ENCODE results near the gene CLEC18C.
"Not testable (repeated sequence)": the region's sequence is repeated elsewhere in the genome, so short reads cannot be mapped to it uniquely, and the experiment has no call there.

Gene CLEC18C

DNA sequence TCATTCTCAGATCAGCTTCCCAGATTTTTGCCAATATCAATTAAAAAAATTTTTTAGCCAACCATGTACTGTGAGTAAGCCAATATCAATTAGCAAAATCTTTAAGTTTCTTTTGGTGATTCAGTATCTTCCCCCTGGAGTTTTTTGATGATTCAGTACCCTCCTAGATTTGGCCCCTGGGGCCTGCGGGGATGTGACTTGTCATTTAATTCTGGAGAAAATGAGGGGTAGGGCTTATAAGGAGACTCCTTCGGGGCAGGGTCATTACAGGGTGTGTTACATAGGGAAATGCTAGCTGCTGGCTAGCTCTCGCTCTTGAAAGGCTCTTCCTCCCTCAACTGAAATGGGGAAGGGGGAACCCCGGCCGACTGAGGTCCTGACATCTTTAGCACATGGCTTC, 17.0 kb downstream of the CLEC18C start:
- H3K4me3 ChIP-seq (ENCODE audit: low read length) = not testable (repeated sequence)

DNA sequence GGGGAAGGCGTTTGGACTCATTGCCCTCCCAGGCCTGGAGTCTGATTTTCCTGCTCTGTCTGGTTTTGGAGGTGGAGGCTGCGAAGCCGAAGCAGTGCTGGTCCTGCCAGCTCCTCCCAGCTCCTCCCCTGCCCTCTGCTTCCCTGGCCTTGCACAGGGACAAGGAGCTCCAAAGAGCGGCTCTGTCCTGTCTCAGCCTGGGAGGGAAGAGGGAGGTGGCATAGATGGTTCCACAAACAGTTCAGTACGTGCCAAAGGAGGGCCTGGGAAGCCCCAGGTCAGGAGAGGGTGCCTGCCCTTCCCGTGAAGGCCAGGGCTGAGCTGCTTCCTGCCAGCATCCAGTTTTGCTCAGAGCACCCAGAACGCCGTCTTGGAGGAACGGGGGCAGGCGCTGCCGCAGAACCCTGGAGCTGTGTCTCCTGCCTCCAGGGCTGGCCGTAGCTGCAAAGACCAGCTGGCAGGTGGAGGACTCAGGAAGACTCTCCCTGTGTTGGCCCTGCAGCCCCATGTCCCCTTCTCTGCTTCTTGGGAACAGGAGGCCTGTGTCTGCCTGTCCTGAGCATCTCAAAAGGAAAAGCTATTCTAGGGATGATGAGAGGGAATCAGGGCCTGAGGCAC, 23.2 kb downstream of the CLEC18C start:
- not testable (repeated sequence) for H3K4me3 ChIP-seq (ENCODE audit: low read length); DNase-seq (ENCODE audit: low read depth)

More for the DNA sequence above, 17.0 kb downstream of the CLEC18C start:
- not testable (repeated sequence) for DNase-seq (ENCODE audit: low read depth)

DNA sequence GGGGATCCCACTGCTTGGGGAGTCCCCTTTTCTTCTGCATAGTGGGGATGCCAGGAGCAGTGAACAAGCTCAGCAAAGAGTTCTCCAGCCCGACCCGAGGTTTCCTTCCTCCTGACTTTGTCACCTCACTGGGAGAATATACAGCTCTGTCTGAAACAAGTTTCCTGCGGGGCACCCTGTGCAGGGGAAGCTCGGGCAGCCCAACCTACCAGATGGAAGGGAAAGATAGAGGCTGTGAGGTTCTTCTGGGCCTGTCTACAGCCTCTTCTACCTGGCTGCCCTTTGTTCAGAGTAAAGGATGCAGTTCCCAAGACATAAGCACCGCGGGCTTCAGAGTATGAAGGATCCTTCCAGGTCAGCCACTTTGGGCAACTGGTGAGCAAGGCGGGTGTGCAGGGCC, 24.0 kb downstream of the CLEC18C start:
- not testable (repeated sequence) for DNase-seq (ENCODE audit: low read depth); H3K4me3 ChIP-seq (ENCODE audit: low read length)

DNA sequence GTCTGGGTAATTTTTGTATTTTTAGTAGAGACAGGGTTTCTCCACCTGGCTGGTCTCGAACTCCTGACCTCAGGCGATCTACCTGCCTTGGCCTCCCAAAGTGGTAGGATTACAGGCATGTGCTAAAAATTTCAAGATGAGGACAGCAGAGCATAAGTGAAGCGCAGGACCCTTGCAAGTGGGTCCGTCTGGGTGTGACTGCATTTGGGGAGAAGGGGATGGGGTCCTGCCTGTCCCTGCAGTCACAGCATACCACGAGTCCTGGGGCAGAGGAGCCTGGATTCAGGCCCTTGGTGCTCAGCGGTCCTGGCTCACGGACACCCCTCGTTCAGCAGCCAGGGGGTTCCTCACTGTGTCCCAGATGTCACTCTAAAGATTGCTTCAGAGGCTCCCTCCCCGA, 24.6 kb downstream of the CLEC18C start:
- not testable (repeated sequence) for H3K4me3 ChIP-seq (ENCODE audit: low read length); DNase-seq (ENCODE audit: low read depth)

DNA sequence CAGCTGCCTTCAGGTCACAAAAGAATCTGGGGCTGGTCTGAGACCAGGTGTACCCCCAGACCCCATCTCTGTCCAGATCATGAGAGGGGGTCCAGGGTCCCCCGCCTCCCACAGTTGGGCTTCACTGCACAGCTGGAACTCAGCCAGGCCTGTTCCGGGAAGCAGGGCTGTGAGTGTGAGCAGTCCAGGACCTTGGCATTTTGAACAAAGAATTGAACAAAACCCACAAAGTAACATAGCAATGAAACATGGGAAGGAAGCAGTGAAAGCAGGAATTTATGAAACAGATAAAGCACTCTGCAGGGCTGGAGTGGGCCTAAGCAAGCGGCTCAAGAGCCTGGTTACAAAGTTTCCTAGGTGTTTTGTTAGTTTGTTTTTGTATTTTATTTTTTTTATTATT, 25.1 kb downstream of the CLEC18C start:
- DNase-seq (ENCODE audit: low read depth) = not testable (repeated sequence)

DNA sequence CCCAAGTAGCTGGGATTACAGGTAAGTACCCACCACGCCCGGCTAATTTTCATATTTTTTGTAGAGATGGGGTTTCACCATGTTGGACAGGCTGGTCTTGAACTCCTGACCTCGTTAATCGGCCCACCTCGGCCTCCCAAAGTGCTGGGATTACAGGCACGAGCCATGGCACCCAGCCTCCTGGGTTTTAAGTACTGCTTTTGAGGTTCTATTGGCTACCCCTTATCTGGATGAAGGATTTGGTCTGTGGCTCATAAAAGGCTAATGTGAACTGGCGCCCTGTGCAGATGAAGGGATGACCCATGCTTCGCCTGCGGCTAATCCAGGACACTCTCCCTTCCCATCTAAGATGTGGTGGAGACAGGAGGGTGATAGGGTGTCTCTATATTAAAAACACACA, 25.6 kb downstream of the CLEC18C start:
- H3K4me3 ChIP-seq (ENCODE audit: low read length); DNase-seq (ENCODE audit: low read depth): not testable (repeated sequence)

More for the DNA sequence above, 25.1 kb downstream of the CLEC18C start:
- H3K4me3 ChIP-seq (ENCODE audit: low read length) = not testable (repeated sequence)

DNA sequence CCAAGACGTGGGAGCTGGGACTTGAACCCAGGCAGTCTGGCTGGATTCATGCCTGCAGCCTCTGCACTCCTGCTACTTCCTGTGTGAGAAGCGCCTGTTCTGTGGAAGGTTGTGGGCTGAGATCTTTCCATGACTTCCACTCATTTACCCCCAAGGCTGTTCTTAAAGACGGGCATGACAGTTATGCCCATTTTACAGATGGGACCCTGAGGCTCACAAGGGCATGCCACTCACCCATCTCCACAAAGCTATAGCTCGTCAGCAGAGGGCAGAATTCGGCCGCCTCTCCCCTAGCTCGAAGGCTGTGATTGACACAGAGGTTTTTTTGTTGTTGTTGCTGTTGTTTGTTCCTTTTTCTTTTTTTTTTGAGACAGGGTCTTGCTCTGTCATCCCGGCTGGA, 26.5 kb downstream of the CLEC18C start:
- H3K4me3 ChIP-seq (ENCODE audit: low read length); DNase-seq (ENCODE audit: low read depth): not testable (repeated sequence)

DNA sequence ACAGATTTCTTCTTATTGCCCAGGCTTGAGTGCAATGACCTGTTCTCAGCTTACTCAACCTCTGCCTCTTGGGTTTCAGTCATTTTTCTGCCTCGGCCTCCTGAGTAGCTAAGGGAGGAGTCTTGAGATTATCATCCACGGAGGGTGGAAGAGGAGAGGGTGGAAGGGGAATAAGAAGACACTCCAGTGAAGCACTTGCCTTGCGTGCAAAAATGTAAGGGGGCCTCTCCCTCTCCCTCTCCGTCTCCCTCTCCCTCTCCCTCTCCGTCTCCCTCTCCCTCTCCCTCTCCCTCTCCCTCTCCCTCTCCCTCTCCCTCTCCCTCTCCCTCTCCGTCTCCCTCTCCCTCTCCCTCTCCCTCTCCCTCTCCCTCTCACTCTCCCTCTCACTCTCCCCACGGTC, 29.9 kb downstream of the CLEC18C start:
- not testable (repeated sequence) for DNase-seq (ENCODE audit: low read depth); H3K4me3 ChIP-seq (ENCODE audit: low read length)

DNA sequence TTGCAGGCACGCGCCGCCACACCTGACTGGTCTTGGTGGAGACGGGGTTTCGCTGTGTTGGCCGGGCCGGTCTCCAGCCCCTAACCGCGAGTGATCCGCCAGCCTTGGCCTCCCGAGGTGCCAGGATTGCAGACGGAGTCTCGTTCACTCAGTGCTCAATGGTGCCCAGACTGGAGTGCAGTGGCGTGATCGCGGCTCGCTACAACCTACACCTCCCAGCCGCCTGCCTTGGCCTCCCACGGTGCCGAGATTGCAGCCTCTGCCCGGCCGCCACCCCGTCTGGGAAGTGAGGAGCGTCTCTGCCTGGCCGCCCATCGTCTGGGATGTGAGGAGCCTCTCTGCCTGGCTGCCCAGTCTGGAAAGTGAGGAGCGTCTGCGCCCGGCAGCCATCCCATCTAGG, 30.4 kb downstream of the CLEC18C start:
- not testable (repeated sequence) for DNase-seq (ENCODE audit: low read depth); H3K4me3 ChIP-seq (ENCODE audit: low read length)

DNA sequence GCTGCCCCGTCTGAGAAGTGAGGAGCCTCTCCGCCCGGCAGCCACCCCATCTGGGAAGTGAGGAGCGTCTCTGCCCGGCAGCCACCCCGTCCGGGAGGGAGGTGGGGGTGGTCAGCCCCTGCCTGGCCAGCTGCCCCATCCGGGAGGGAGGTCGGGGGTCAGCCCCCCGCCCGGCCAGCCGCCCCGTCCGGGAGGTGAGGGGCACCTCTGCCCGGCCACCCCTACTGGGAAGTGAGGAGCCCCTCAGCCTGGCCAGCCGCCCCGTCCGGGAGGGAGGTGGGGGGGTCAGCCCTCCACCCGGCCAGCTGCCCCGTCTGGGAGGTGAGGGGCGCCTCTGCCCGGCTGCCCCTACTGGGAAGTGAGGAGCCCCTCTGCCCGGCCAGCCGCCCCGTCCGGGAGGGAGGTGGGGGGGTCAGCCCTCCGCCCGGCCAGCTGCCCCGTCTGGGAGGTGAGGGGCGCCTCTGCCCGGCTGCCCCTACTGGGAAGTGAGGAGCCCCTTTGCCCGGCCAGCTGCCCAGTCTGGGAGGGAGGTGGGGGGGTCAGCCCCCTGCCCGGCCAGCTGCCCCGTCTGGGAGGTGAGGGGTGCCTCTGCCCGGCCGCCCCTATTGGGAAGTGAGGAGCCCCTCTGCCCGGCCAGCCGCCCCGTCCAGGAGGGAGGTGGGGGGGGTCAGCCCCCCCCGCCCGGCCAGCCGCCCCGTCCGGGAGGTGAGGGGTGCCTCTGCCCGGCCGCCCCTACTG, 31.2 kb downstream of the CLEC18C start:
- not testable (repeated sequence) for DNase-seq (ENCODE audit: low read depth); H3K4me3 ChIP-seq (ENCODE audit: low read length)

DNA sequence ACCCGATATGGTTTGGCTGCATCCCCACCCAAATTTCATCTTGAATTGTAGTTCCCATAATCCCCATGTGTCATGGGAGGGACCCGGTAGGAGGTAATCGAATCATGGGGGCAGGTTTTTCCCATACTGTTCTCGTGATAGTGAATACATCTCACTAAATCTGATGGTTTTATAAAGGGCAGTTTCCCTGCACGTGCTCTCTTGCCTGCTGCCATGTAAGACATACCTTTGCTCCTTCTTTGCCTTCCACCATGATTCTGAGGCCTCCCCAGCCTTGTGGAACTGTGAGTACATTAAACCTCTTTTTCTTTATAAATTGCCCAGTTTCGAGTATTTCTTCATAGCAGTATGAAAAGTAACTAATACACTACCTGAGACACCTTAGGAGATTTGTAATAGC, 32.8 kb downstream of the CLEC18C start:
- DNase-seq (ENCODE audit: low read depth); H3K4me3 ChIP-seq (ENCODE audit: low read length): not testable (repeated sequence)

DNA sequence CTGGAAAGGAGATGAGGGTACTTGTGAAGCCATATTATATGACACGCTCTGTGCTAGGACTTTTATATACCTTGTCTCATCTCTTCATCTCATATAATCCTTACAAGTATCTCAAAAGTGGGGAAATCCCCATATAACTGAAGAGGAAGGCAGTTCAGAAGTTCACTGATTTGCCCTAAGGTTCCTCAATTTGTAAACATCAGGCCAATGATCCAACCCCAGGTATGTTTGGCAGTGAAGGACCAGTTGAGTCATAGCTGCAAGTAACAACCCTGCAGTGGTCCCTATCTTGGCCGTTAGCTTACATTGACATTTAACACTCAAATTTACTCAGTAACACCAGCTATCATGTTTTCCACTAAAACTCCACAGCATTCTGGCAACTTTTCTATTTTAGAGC, 45.0 kb downstream of the CLEC18C start:
- DNase-seq (ENCODE audit: low read depth) = peak; percentile 16
- not testable (repeated sequence) for H3K4me3 ChIP-seq (ENCODE audit: low read length)

DNA sequence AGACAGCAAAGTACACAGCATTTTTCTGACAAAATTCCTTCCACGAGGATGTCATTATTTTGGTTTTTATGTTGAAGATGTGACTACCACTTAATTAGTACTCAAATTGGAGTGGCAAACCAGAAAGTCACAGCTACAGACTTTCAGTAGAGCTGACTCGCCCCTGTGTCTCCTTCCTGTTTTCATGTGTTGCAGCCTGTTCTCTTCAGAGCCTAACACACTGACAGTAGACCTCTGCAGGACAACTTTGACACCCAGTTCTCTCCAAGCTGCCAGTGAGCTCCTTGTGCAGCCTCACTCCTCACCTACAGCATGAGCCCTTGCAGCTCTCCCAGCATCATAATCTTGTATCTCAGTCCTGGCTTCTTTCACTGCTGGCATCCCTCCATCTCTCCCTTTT, 49.0 kb downstream of the CLEC18C start:
- DNase-seq (ENCODE audit: low read depth) = peak; percentile 9

DNA sequence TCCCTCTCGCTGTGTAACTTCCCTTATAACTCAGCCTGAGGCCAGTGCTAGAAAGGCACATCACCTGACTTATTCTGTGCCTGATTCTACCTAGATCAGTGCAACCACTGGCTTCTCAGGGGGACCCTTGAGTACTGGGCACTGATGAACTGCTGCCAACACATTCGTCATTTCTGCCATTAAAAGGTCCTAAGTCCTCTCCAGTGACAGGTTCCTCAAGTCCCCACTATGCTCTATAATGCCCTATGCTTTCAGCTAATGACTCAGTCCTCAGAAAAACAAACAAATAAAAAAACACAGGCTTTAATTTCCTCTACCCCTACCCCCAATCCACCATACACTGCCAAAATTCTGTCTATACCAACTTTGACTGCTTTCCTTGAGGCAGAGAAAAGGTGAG, 49.6 kb downstream of the CLEC18C start:
- not testable (repeated sequence) for H3K4me3 ChIP-seq (ENCODE audit: low read length); DNase-seq (ENCODE audit: low read depth)

More for the DNA sequence above, 49.0 kb downstream of the CLEC18C start:
- H3K4me3 ChIP-seq (ENCODE audit: low read length) = not testable (repeated sequence)

DNA sequence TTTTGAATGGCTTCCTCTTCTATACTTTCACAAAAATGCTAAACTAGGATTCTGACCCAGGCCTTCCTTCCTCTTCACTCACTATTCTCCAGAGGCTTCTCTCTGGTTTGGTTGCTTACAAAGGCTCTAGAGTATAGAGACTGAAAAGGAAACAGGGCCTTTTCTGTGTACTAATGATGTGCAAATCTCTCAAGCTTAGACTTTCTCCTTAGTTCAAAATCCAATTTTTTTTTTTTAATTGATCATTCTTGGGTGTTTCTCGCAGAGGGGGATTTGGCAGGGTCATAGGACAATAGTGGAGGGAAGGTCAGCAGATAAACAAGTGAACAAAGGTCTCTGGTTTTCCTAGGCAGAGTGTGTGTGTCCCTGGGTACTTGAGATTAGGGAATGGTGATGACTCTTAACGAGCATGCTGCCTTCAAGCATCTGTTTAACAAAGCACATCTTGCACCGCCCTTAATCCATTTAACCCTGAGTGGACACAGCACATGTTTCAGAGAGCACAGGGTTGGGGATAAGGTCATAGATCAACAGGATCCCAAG, 50.5 kb downstream of the CLEC18C start:
- not testable (repeated sequence) for DNase-seq (ENCODE audit: low read depth); H3K4me3 ChIP-seq (ENCODE audit: low read length)

DNA sequence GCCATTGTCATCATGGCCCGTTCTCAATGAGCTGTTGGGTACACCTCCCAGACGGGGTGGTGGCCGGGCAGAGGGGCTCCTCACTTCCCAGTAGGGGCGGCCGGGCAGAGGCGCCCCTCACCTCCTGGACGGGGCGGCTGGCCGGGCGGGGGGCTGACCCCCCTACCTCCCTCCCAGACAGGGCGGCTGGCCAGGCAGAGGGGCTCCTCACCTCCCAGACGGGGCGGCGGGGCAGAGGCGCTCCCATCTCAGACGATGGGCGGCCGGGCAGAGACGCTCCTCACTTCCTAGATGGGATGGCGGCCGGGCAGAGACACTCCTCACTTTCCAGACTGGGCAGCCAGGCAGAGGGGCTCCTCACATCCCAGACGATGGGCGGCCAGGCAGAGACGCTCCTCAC, 51.1 kb downstream of the CLEC18C start:
- not testable (repeated sequence) for H3K4me3 ChIP-seq (ENCODE audit: low read length); DNase-seq (ENCODE audit: low read depth)

DNA sequence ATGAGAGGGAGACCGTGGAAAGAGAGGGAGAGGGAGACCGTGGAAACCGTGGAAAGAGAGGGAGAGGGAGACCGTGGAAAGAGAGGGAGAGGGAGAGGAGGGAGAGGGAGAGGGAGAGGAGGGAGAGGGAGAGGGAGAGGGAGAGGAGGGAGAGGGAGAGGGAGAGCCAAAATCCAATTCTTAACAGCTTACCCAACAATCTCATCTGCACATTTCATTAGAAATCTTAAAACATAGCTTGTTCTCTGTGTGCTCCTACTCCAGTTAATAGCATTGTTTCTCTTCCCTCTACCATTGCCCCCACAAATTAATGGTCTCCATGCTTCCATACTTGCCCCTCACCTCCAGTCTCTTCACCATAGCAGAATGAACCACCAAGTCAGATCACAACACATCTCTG, 51.8 kb downstream of the CLEC18C start:
- H3K4me3 ChIP-seq (ENCODE audit: low read length); DNase-seq (ENCODE audit: low read depth): not testable (repeated sequence)

DNA sequence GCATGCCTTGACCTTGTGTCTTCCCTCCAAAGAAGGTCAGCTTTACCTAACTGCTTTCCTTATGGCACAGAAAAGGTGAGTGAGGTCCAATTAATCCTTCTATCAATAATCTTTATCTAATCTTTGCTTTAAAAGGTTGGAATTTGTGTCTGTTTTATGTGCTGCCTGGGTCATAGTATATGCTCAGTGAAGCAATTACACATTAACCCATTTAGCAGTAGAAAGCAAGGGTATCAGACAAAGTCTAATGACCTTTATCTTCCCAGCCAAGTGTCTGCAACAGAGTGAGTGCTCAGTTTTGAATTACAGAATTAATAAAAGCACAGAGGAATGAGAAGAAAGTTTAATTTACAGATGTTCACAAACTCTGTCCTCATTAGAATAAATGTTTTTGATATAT, 52.4 kb downstream of the CLEC18C start:
- H3K4me3 ChIP-seq (ENCODE audit: low read length); DNase-seq (ENCODE audit: low read depth): not testable (repeated sequence)

DNA sequence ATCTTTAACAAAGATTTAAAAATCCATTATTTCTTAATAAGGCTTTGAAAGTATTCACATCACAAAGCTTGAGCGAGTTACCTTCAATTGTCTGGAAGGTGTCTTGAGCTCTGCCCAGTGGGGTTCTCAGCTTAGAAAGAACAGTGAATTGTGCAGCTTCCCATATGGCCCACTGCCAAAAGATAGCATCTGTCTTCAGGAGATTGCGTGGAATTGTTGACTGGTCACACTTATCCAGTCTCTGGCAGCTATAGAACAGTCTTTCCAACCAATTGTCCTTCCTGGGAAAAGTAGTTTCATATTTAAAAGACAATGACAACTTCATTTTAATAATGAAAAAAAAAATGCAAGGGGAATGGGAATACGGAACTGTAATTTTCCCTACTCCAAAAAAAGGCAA, 58.2 kb downstream of the CLEC18C start:
- not testable (repeated sequence) for DNase-seq (ENCODE audit: low read depth); H3K4me3 ChIP-seq (ENCODE audit: low read length)
